ENCODE measurements around the gene AFAP1.

AFAP1 gene

DNA sequence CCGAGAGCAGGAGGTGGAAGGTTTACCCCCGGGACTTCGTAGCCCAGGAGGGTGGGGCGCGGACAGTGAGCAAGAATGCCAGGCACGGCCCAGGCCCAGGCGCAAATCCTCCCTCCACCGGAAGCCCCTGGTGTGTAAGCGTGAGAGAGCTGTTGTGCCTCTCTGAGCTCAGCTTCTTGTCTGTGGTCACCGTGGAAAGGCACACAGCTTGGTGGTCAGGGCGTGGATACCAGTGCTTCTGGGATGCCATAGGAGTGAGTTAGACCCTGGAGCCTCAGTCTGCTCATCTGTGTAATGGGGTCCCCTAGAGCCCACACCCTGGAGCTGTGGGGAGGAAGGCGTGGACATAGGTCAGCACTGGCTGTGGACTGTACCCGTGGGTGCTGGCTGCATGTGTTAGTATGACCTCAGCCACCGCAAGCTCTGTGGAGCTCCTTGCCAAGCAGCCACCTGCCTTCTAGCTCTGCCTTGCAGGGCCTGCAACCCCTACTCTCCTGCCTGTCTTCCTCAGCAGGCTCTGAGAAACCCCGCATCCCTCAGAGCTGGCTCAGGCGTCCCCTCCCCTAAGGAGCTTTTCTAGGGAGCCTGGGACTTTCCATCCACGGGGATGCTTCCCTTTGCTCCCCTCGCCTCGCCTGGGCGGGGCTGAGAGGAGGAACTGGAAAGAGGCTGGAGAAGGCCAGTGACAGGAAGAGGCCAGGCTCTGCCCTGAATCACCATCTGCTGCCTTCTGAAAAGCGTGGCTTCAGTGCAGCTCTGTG, 28.0 kb upstream of the AFAP1 start:
- no peak for DNase-seq

DNA sequence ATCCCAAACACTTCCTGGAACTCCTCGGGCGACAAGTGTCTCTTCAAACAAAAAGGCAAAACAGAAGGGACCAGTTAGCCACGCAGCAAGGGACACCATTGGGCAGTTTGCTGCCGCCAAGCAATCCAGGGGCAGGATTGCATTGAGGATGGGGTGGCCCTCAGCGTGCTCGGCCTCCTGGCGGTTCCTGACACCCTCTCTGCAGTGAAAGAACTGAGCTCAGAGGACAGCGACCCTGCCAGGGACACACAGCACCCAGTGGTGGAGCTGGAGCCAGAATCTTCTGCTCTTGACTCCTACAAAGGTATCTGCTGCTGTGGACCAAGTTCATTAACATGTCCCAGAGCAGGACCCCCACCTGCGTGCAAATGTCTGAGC, 27.4 kb upstream of the AFAP1 start:
- DNase-seq, result no peak

DNA sequence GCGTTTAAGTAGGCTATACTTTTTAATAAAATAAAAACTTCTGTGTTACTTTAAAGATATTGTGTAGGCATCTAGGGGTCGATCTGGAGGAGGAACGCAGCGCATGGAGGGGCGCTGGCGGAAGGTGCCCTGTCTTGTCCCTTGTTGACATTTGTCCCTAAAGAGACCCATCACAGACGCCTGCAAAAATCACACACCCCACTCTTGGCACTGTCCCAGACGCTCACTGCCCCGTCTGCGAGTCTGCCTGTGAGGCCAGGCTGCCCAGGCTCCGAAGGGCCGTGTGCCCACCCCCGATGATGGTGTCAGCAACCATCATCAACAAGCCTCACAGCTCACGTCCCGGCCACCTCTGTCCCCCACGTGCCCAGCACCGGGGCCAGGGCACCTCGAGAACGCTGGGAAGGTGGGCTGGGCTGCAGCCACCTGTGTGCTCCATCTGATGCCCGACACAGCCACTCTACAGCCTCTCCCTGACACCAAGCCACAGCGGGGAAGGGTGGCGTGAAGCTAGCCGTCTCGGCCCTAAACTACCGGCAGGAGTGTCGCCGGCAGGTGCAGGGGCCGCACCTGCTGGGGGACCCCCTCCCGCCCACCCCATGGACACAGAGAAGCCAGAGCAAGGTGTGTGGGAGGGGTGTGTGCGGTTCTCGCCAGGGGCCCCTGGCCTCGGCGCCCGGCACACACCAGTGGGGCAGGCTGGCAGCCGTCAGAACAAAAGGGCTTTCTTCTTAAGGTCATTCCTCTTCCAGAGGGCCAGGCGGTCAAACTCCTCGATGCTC, 26.8 kb upstream of the AFAP1 start:
- DNase-seq, result no peak

DNA sequence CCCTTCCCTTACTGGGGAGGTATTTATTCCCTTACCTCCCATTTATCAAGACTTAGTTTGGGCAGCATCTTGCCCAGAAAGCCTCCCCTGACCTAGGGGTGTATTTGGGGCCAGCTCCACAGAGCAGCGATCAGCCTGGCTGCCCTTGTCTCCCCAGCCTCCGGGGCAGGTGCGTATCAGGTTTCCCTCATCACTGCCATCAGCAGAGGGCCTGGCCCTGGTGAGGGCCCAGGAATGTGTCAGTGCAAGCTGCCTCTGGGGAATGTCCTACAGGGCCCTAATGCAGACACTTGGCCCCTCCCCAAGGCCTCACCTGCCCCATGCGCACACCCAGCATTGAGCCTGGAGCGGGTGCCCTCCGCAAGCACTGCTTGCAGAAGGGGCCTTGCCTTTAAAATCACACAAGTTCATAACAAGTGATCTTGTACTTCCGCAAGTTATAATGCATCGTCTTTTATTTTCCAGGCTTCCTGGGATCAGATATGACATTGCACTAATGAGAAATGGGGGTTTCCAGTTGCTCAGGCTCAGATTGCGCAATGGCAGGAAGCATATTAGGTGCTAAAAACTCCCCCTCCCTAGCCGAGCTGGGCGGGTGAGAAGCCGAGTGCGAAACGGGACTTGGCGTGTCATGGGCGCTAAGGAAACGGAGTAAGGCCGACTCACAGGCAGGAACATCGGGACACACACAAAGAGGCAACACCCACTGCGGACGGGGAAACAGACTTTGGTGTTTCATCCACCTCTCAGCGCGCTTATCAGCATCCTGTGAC, 25.4 kb upstream of the AFAP1 start:
- no peak for DNase-seq

DNA sequence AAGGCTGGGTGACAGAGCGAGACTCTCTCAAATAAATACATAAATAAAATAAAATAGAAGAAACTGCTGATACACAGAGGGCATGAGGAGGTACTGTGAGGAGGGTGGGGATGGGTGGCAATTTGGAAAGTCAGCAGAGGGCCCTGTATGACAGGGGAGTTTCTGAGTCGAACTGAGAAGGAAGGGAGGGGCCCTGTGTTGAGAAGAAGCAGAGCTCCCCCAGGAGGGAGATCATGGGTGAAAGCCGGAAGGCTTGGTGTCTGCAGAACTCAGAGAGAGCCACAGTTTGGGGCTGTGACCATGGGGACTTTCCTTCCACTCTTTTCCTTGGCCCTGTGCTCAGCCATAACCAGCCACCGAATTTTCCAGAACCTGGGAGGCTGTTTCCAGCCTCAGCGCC, 24.8 kb upstream of the AFAP1 start:
- DNase-seq, result no peak

DNA sequence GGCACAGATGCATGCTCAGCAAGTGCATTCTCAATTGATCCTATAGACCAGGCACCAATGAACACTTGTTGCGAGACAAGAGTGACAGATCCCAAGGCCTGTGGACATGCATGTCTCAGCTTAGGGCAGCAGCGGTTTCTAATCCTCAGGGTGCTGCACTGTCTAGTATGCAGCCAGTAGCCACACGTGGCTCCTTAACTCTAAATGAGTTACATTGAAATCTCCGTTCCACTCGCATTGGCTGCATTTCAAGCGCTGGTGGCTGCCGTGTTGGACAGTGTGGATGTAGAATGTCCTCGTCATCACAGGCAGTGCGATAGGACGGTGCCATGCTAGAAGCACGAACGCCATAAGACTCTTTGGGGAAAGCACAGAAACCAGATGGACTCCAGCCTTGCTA, 24.0 kb upstream of the AFAP1 start:
- no peak for DNase-seq

DNA sequence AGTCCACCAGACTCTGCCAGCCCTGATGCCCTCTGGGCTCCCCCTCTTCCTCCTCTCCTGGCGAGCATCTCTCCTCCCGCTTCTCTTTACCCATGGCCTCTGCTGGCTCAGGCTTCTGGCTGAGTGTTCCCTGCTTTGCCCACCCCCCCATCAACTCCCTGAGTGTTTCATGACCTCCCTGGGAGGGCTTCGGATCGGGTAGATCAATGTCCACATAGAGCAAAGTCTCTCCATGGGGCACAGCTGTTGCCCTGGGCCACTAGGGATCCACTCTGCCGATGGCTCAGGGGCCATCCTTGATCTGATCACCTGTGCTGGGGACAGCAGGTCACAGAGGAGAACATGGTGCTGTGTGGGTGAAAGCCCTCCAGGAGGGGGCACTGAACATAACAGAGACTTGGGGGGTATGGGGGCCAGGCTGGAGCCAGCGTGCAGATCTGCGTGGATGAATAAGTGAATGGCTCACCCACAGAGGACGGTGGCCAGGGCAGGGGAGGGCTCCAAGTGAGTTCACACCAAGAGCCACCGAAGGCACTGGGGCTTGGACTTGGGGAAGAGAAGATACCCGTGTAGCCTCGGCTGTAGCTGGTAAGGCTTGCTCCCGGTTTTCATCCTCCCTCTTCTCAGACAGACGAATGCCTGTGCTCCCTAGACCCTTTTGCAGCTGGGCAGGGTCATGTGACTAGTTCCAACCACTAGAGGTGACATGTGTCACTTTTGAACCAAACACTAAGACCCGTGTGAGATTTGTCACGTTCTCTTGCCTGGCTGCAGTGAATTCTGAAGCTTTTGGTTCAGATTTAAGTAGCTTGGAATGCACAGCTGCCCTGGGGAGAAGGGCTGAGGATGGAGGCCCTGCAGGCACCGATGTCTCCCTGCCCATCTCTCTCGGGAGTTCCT, 23.2 kb upstream of the AFAP1 start:
- DNase-seq, result no peak

DNA sequence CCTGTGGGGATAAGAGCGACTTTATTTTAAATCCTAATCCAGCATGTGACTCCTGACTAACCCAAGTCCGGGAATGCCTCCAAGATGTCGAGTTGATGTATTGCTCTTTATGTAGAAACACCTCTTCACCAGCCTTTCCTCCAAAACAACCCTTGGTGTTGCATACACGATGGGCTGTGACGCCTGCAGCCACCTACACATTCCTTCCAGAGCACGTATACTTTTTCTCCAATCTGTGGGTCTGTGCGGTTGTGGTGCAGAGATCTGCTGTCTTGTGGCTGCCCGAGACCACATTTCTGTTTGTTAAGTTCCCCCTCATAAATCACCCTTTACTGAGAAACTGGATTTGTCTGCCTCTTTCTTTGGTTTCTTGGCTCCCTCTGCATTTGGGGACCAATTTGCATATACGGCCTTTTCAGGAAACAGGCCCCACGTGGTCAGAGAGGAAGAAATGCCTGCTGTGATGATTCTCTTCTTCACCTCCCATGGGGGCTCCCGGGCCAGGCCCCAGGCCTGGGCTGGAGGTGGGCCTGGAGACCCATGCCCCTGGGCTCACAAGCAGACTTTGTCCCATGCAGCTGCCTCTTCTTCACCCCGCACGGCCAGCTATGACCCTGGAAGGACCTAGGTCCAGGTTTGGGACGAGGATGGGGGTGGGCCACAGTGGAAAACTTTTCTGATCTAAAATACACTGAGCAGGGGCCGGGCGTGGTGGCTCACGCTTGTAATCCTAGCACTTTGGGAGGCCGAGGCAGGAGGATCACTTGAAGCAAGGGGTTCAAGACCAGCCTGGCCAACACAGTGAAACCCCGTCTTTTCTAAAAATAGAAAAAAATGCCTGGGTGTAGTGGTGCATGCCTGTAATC, 21.4 kb upstream of the AFAP1 start:
- DNase-seq, result peak in 1 of 2 donors; percentile 31

DNA sequence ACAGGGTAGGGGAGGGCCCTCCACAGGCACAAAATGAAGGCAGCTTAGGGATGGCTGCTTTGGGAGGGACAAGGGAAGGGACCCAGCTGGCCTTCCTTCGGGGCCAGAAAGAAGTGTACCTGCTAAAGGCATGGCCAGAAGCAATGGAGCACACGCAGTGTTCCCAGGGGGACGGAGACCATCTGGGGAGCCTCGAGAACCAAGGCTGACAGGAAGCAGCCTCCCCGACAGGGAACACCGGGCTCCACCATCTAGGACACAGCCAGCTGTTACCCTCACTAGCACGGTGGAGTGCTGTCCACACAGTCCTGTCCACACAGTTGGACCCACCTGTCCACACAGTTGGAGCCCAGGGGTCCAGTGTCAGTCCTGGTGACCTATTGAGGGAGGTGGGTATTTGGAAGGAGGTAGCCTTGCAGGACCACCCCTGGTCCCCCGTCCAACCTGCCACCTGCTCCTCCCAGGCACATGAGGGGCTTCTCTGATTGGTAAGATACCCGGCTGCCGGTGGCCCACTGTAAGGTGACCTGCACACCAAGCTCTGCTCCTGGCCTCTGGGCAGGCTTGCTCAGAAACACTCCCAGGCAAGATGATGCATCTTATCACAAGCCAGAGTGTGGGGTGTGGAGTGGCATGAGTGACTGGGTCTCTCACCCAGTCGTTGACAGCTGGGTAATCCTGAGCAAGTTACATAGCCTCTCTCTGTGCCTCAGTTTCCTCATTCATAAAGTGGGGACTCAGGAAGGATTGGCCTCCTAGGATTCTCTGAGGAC, 20.5 kb upstream of the AFAP1 start:
- no peak for DNase-seq

DNA sequence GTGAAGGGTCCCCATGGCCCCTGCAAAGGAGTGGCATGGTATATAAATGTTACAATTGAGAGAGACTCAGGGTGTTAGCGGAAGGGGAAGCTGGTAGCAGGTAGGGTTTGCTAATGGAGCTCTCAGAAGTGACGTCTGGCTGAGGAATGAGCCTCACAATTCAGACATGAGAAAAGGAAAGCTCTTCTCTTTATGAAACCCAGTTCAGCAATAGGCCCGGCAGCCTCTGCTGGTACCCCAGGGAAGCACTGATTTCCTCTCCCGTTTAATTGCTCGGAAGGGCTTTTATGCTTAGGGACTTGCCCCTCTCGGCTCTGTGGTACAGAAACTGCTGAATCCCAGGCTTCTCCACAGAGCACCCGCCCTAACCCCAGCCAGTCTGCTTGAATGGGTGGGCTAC, 19.4 kb upstream of the AFAP1 start:
- no peak for DNase-seq

DNA sequence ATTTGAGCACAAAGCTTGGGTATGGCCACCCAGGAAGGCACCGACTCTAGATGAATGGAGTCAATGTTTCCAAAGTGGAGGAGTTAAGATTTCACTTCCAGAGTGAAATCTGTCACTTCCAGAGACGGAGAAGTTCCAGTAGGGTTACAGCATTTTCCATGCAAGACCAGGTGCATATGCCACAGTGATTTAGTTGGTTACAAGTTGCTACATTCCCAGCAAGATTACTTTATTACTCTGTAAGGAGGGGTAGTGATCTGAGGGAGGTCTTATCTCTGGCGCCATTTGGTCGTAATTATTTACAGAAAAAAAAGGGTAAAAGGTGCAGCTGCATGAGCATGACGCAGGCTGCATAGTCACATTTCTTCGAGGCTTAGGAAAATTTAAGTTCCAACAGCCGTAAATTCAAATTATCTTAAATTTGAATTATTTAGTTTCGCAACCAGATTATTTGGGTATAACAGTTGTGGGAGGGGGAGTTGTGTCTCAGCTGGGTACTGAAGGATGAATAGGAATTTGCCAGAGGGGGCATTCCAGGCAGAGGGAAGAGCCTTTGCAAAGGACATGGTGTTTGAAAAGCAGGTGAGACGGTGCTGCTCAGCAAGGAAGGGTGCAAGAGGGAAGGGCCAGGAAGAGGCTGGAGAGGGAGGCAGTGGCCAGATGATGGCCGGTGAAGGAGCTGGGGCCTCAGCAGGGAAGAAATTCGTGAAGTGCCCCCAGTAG, 17.4 kb upstream of the AFAP1 start:
- DNase-seq, result no peak

DNA sequence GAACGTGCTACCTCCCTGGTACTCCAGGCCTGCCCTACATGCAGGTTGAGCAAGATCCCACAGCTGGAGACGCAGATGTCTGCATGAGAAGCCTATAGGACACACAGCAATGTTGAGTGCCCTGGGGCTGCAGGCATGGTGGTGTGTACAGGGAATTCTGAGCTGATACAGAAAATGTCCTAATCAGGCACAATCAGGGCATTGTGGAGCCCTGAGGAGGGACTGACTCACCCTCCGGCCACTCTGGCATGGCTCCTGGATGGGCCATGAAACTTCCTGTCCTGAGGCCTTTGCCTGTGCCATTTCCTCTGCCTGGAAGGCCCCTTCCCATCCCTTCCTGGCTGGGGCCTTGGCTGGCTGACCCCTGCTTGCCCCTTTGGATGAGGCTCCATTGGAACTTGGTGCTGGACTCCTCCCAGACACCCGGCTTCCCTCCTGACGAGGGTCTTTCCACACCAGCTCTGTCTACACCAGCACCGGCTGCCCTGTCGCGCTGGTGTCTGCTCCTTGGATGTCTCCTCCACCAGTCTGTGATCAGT, 16.7 kb upstream of the AFAP1 start:
- peak; percentile 22 to 31 for DNase-seq

DNA sequence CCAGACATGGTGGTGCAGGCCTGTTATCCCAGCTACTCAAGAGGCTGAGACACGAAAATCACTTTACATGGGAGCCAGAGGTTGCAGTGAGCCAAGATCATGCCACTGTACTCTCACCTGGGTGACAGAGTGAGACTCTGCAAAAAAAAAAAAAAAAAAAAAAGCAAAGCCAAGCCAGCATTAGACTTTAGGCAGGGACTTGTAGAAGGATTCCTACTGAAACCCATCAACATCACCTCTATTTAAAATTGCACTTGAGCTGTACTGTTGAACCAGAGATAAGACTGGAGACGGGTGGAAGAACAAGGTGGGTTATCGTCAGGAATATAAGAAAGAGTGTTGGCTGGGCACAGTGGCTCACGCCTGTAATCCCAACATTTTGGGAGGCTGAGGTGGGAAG, 15.7 kb upstream of the AFAP1 start:
- DNase-seq, result no peak

DNA sequence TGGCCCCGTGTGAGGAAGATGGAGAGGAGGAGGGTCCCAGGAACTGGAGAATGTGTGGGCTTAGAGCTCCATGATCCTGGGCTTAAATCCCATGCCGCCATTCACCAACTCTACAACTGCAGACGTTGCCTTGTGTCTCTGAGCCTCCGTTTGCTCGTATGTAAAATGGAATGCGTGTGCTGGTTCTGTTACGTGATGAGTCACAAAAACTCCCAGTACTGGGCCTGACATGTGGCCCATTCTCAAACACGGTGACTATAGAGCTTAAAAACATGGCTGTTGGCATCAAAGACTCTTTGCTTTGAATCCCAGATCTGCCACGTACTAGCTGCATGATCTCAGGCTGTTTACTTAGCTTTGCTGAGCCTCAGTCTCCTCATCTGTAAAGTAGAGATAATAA, 13.0 kb upstream of the AFAP1 start:
- DNase-seq, result no peak

DNA sequence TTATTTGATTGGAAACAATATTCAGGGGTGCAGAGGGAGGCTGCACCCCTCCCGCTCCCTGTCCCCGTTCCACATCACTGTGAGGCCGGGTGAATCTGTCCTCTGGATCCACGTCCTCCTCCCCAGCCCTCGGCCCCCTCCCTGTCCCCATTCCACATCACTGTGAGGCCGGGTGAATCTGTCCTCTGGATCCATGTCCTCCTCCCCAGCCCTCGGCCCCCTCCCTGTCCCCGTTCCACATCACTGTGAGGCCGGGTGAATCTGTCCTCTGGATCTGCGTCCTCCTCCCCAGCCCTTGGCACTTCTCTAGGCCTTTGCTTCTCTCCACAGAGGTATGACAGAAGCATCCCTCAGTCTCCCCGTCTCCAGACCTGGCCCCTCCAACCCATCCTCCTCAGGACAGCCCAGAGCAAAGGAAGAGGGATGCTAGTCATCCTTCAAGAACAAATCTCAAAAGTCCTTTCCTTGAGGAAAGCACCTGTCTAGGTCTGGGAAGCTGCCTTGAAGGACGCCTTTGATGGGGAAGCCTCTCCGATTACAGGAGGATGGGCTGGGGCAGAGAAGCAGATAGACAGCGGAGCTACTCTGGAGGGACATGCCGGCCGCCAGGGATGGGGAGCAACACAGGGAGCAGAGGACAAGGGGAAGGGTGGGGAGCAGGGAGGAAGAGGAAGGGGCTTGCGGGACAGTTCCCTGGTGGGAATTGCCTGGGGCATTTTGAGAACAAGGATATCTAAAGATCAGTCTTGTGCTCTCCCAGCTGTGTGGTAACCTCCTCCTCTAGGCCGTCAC, 10.8 kb upstream of the AFAP1 start:
- no peak for DNase-seq

DNA sequence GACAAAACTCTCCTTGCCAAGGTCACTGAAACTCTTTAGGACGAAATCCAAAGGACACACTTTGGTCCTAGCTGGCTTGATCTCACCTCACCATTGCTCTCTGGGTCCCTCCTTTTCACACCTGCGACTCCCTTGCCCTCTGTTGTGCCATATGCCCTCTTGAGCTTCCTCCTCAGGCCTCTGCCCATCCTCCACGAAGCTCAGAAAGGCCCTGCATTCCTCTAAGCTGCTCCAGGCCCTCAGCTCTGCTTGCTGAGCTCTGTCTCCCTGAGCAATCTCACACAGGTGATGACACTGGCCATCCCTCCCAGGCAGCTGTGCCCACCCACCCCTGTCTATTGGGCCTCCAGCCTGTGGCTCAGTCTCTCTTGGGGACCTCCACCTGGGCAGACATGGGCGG, 10.1 kb upstream of the AFAP1 start:
- DNase-seq, result no peak

DNA sequence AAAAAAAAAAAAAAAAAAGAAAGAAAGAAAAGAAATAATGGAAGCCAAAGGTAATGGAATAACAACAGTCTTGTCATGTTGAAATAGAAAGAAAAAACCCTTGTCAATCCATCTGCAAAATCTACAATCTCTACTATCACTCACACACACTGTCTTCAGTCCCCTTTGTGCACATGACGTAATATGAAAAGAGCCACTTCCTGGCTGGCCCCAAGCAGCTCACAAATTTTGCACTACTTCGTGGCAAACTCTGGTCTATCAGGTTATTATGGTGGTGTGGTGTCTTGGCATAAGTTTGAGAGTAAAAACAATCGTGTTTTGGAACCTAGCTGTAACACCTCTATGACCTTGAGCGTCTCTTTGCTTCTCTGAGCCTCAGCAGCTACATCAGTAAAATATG, 8.3 kb upstream of the AFAP1 start:
- no peak for DNase-seq

DNA sequence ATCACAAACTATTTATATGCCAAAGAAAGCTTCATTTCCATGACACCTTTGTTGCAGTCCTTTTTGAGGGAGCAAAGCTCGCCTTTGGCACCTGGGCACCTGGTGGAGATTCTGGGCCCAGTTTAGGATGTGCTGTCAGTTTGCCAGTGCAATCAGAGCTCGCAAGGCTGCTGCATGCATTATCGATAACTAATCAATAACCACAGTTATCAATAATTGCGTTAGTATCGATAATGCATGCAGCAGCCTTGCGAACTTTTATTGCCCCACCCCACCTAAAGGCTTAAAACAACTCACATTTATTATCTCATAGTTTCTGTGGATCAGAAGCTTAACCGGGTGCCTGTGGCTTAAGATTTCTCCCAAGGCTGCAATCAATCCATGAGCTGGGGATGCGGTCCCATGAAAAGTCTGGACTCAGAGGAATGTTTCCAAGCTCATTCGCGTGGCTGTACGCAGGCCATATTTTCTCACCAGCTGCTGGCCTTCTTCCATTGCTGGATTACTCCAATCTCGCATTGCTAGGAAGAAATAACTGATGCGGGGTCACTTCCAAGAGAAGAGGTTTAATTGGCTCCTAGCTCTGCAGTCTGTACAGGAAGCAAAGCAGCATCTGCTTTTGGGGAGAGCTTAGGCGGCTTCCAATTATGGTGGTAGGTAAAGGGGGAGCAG, 6.2 kb upstream of the AFAP1 start:
- no peak for DNase-seq
